Measurements from ENCODE around the gene KCNQ5.
"Not testable (repeated sequence)": the region's sequence is repeated elsewhere in the genome, so short reads cannot be mapped to it uniquely, and the experiment has no call there.

Gene KCNQ5

DNA sequence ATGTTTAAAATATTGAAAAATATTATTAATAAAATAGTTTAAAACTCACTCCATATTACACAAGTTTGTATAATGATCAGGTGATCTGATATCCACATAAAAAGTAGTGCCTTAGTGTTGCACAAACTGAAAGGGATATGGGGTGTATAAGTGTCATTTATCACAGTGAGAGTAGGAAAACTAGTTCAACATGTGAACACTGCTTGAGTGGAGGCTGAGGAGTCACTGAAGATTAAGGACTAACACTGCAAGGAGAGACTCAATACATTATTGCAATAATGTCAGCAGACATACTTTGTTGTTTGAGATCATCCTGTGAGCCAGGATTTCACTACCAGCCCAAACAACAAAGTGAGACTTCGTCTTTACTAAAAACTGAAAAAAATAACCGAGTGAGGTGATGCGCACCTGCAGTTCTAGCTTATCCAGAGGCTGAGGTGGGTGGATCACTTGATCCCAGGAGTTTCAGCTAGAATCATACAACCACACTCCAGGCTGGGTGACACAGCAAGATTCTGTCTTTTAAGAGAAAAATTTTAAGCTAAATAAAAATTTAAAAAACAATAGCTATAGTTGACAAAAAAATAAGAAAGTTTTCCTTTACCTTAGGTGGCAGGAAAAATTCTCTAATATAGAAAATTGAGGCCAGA lies 605.9 kb downstream of the KCNQ5 start:
- intact Hi-C loops (cut with DNase I; ENCODE audit: low total_unique reads), result no loop called here
- Histone ChIP-seq H3K9me3 (no peaks in the 10 kb centered on the region), H3K4me1 (no peaks in the 10 kb centered on the region), H3K36me3 (no peaks in the 10 kb centered on the region), H3K4me3 (no peak overlapping the region), H3K27ac (no peak overlapping the region), H3K27me3 (no peaks in the 10 kb centered on the region)
- no peak for DNase-seq
- TF ChIP-seq CTCF (IDR thresholded peaks at IDR 0.05), result no peak

GRCh38 chr6:73231986-73232391 lies 610.1 kb downstream of the KCNQ5 start:
- intact Hi-C loops (cut with DNase I; ENCODE audit: low total_unique reads), result no loop called here
- Histone ChIP-seq H3K27me3 (no peaks in the 10 kb centered on the region), H3K4me3 (no peak overlapping the region), H3K27ac (no peak overlapping the region), H3K4me1 (peaks cover 0 to 10% (median 0%) of the 10 kb centered on the region in 4 donors), H3K9me3 (no peaks in the 10 kb centered on the region), H3K36me3 (no peaks in the 10 kb centered on the region)
- no peak for TF ChIP-seq CTCF (IDR thresholded peaks at IDR 0.05)
- no peak for DNase-seq

DNA sequence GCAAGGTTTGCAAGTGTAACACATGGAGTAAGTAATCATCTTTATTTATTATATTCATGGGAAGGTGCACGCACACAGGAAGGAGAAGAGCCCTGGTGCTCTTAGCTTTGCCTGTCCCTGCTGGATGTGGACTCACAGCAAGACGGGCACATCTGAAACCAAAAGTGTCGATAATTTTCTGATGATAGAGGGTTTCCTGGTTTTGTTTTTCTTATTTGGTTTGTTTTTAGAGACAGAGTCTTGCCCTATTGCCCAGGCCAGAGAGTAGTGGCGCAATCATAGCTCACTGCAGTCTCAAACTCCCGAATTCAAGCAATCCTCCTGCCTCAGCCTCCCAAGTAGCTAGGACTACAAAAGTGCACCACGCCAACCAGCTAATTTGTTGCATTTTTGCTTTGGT lies 611.2 kb downstream of the KCNQ5 start:
- no peak overlapping the region for H3K27ac ChIP-seq
- no peak for DNase-seq
- no peak for TF ChIP-seq CTCF (IDR thresholded peaks at IDR 0.05)
- H3K4me3 ChIP-seq, result no peak overlapping the region
- intact Hi-C loops (cut with DNase I; ENCODE audit: low total_unique reads), result no loop called here
- no peaks in the 10 kb centered on the region for H3K27me3 ChIP-seq
- no peaks in the 10 kb centered on the region for H3K9me3 ChIP-seq
- no peaks in the 10 kb centered on the region for H3K36me3 ChIP-seq
- peaks cover 0 to 10% (median 0%) of the 10 kb centered on the region in 4 donors for H3K4me1 ChIP-seq

GRCh38 chr6:73233971-73234370 lies 612.1 kb downstream of the KCNQ5 start:
- H3K27ac ChIP-seq; DNase-seq; intact Hi-C loops (cut with DNase I; ENCODE audit: low total_unique reads); H3K27me3 ChIP-seq; H3K4me1 ChIP-seq; H3K9me3 ChIP-seq; H3K36me3 ChIP-seq; H3K4me3 ChIP-seq: not testable (repeated sequence)

DNA sequence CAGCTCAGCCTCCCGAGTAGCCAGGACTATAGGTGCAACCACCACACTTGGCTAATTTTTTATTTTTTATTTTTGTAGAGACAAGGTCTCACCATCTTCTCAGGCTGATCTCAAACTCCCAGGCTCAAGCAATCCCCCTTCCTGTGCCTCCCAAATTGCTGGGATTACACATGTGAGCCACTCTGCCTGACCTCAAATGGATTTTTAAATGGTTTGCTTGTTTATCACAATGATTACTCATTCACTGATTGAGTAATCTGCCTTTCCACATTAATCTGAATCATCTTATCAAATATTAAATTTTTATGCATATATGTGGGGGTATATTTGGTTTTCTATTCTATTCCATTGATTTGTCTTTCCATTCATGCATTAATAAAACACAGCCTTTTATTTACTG lies 612.9 kb downstream of the KCNQ5 start:
- Histone ChIP-seq H3K27me3 (no peaks in the 10 kb centered on the region), H3K9me3 (no peaks in the 10 kb centered on the region), H3K27ac (no peak overlapping the region), H3K36me3 (no peaks in the 10 kb centered on the region), H3K4me1 (peaks cover 0 to 10% (median 0%) of the 10 kb centered on the region in 4 donors), H3K4me3 (no peak overlapping the region)
- no peak for DNase-seq
- intact Hi-C loops (cut with DNase I; ENCODE audit: low total_unique reads), result no loop called here
- no peak for TF ChIP-seq CTCF (IDR thresholded peaks at IDR 0.05)

DNA sequence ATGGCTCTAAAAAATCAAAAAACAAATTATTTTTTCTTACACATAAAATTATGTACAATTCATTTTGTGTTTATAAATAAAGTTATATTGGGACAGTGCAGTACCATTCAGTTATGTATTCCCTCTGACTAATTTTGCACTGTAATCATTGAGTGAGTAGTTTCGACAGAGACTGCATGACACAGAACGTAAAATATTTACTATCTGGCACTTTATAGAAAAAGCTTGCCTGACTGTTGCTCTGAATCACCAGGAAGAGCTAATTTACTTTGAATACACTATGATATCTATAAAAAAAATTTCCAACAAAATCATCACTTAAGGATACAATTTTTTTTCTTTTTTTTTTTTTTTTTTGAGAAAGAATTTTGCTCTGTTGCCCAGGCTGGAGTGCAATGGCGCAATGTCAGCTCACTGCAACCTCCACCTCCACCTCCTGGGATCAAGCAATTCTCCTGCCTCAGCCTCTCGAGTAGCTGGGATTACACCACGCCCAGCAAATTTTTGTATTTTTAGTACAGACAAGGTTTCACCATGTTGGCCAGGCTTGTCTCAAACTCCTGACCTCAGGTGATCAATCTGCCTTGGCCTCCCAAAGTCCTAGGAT lies 614.4 kb downstream of the KCNQ5 start:
- H3K27ac ChIP-seq, result no peak overlapping the region
- H3K9me3 ChIP-seq, result no peaks in the 10 kb centered on the region
- no peak for DNase-seq
- no peak for TF ChIP-seq CTCF (IDR thresholded peaks at IDR 0.05)
- intact Hi-C loops (cut with DNase I; ENCODE audit: low total_unique reads), result no loop called here
- H3K4me1 ChIP-seq, result peaks cover 0 to 20% (median 0%) of the 10 kb centered on the region in 4 donors
- H3K27me3 ChIP-seq, result no peaks in the 10 kb centered on the region
- H3K36me3 ChIP-seq, result no peaks in the 10 kb centered on the region
- no peak overlapping the region for H3K4me3 ChIP-seq
